GM10266 (cell line): ENCODE data around the gene GPATCH2.
"Not testable (repeated sequence)": the region's sequence is repeated elsewhere in the genome, so short reads cannot be mapped to it uniquely, and the experiment has no call there.

ENCODE experiments used
- DNase-seq: peaks from one replicate; pipeline ENCODE4 v3.0.0; 2012; ENCODE audit errors: extremely low spot score
- TF ChIP-seq, protein P1 (sequence below): IDR thresholded peaks from 2 replicates; pipeline ENCODE4 v1.5.1; 2012; ENCODE audit warnings: mild to moderate bottlenecking, low read depth; ENCODE audit not compliant: control insufficient read depth, insufficient read depth; ENCODE audit errors: missing control alignments

Gene GPATCH2

DNA sequence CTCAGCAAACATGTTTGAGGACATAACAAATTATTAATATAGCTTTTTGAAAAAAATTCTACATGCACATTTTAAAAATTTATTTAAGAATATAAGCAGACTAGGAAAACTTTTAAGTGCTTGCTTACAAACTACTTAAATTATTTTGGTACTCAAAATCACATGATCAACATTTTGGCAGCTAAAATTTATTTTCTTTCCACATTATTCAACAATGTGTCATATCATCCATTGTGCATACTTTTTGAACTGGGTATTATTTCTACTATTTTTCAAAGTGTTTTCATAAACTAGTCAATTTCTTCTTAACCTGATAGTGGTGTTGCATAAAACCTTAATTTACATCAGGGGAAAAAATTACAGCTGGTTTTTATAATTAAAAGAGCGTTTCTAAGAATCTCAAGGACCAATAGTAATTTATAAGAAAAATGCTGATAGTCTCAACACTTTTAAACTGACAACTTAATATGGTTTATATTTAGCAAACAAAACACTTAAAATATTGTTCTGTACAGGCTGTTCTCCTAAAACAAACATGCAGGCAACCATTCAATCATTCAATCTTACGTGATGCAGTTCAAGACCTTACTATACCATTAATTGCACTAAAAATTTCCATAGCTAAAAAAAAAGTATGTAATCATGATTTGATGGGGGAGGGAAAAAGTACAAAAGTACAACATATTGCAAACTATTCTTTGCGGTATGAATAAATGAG, 105.0 kb downstream of the GPATCH2 start:
- TF ChIP-seq, protein P1, sequence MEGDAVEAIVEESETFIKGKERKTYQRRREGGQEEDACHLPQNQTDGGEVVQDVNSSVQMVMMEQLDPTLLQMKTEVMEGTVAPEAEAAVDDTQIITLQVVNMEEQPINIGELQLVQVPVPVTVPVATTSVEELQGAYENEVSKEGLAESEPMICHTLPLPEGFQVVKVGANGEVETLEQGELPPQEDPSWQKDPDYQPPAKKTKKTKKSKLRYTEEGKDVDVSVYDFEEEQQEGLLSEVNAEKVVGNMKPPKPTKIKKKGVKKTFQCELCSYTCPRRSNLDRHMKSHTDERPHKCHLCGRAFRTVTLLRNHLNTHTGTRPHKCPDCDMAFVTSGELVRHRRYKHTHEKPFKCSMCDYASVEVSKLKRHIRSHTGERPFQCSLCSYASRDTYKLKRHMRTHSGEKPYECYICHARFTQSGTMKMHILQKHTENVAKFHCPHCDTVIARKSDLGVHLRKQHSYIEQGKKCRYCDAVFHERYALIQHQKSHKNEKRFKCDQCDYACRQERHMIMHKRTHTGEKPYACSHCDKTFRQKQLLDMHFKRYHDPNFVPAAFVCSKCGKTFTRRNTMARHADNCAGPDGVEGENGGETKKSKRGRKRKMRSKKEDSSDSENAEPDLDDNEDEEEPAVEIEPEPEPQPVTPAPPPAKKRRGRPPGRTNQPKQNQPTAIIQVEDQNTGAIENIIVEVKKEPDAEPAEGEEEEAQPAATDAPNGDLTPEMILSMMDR, result no peak
- no peak for DNase-seq

DNA sequence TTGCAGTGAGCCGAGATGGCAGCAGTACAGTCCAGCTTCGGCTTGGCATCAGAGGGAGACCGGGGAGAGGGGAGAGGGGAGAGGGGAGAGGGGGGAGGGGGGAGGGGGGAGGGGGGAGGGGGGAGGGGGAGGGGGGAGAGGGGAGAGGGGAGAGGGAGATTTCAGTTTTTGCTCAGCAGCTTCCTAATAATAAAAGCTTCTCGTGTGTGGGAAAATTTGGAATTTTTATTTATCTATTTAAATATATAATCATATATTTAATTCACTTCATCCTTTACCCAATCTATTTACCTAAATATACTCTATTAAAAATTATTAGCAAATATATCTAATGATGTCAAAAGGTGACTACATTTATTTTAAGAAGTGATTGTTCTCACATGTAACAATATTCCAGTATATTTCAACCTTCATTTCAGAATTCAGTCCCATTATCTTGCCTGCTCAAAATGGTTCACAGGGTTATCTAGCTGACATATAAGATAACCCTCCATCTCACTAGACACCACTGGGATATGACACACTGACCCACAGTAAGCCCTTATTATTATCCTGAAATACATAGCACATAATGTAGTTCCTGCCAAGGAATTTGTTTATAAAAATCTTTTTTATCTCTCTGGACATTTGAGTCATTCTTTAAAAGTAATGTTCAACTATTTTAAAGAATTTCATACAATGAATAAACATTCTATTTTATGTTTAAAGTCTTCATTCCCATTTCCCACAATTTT, 105.9 kb downstream of the GPATCH2 start:
- DNase-seq, result no peak
- TF ChIP-seq, protein P1, result no peak

DNA sequence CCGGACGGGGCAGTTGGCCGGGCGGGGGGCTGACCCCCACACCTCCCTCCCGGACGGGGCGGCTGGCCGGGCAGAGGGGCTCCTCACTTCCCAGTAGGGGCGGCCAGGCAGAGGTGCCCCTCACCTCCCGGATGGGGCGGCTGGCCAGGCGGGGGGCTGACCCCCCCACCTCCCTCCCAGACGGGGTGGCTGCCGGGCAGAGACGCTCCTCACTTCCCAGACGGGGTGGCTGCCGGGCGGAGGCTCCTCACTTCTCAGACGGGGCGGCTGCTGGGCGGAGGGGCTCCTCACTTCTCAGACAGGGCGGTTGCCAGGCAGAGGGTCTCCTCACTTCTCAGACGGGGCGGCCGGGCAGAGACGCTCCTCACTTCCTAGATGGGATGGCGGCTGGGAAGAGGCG, 107.0 kb downstream of the GPATCH2 start:
- DNase-seq, result not testable (repeated sequence)

DNA sequence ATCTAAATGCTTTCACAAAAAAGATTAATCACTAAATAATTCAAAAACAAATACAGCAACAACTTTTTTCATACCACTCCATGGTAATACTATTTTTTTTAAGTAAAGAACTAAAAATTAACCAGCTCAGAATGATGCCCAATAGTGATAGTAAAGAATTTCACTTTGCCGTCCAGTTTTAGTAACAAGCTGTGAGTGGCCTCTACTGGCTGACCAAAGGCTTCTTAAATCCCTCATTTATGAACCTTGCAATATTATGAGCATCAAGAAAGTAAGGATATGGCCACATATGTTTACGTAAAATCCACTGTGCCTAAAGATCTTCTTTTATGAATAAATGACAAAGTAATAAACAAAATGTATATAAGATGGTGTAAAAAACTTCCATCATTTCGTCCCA, 108.6 kb downstream of the GPATCH2 start:
- no peak for DNase-seq
- TF ChIP-seq, protein P1, result peak; percentile 20

DNA sequence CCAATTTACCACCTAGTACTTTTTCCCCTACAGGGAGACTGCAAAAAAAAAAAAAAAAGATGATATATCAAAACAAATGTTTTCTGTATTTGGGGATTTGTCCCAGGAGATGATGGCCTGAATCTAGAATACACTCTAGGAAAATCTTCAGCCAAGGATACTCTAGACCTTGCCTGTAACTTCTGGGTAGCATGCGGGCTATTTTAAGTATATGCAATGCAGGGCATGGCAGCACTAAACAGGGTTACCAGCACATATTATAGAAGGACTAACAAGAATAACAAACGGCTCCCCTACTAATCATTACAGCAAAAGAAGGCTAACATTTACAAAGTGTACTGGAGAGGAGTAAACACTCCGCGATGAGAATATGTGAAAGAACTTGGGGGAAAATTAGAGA, 109.6 kb downstream of the GPATCH2 start:
- no peak for DNase-seq

DNA sequence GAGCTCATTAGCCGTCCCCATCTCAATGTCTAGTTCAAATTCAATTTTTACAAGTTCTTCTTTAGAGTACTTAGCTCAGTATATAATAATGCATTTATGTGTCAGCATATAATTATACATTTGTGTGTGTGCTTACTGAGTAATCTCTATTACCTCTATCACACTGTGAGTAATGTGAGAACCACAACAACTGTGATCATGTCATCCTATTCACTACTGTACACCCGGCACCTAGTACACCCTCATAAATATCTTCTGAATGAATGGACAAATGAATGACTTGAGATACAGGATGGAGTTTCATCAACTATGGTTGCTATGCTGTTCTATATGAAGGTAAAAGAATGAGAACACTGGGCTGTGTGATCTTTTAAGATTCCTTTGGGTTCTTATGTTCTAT, 124.0 kb downstream of the GPATCH2 start:
- no peak for DNase-seq
- TF ChIP-seq, protein P1, result no peak

More for the DNA sequence above, 109.6 kb downstream of the GPATCH2 start:
- TF ChIP-seq, protein P1, result no peak

DNA sequence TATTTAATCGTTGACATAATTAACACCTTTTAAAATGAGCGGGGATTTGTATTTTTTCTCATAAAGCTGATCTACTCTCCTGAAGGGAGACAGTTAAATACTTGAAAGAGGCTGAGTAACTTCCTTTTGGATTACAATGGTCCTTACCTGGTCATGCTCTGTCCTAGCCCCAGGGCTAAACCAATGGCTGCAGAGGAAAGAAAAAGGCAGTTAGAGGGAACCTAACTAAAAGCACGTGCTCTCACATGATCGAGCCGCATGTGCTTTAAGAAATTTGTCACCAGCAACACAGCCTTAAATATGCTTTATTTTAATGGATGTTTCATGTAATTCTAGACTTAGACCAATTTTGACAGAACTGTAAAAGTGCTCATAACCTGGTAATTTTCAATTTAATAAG, 132.7 kb downstream of the GPATCH2 start:
- no peak for DNase-seq
- TF ChIP-seq, protein P1, result no peak

DNA sequence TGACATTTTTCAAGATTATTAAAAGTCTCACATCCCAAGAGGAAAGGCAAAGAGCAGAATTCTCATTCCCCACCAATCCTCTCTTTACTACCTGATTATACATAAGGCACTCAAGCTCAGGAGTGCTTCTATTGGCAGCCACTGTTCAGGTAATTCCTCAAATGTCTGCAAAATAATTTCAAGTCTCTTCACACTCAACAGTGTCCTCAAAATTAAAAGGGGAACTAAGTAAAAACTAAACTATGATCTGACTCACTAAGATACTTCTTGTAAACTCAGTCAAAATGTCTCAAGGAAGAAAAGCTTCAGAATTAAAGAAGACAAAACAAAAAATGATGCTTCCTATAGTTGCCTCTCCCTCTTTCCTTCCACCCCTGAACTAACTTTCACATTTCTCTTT, 135.6 kb downstream of the GPATCH2 start:
- TF ChIP-seq, protein P1, result no peak
- DNase-seq, result peak; percentile 11
